NCI-H2107 treated with DMSO at 0.1 percent for 48 hours (cell line): ENCODE measurements around the gene TUBB.
"Not testable (repeated sequence)": the region's sequence is repeated elsewhere in the genome, so short reads cannot be mapped to it uniquely, and the experiment has no call there.

Experiments
- DNase-seq: peaks from one replicate; lab custom pipeline; 2025; ENCODE audit not compliant: unreplicated experiment; lab: John Stamatoyannopoulos, UW

The TUBB gene

DNA sequence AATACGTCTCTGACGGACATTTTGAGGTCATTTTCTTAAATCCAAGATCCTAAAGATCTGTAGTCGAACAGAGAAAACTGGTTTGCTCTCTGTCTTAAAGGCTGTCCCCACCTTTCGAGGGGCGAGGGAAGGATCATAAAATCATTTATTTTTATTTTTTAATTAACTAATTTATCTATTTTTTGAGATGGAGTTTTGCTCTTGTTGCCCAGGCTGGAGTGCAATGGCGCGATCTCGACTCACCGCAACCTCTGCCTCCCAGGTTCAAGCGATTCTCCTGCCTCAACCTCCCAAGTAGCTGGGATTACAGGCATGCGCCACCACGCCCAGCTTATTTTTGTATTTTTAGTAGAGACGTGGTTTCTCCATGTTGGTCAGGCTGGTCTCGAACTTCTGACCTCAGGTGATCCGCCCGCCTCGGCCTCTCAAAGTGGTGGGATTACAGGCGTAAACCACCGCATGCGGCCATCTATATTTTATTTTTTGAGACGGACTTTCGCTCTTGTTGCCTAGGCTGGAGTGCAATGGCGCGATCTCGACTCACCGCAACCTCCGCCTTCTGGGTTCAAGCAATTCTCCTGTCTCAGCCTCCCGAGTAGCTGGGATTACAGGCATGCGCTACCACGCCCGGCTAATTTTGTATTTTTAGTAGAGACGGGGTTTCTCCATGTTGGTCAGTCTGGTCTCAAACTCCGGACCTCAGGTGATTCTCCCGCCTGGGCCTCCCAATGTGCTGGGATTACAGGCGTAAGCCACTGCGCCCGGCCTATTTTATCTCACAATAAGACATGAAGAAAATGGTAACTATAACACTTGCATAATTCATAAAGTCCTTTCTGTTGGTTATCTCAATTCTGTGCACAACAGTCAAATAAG lies 2.1 kb upstream of the TUBB start:
- DNase-seq: not testable (repeated sequence)

DNA sequence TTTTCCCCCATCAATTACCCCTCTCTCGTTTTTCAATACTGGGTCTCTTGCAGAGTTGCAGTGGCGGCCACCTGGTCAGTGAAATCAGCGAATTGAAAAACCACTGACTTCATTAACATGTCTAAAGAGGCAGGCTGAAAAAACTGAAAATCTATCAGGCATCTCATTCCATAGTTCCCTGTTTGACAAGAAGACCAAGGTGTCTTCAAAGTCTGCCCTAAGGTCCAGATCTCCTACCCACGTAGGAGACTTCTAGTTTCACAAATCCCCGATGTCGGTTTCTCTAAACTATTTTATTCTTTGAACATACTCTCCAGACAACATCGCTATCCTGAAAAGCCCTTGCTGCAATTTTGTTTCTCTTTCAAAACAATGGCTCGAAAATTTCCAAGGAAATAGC lies 796 bp upstream of the TUBB start:
- peak; percentile 47 for DNase-seq

DNA sequence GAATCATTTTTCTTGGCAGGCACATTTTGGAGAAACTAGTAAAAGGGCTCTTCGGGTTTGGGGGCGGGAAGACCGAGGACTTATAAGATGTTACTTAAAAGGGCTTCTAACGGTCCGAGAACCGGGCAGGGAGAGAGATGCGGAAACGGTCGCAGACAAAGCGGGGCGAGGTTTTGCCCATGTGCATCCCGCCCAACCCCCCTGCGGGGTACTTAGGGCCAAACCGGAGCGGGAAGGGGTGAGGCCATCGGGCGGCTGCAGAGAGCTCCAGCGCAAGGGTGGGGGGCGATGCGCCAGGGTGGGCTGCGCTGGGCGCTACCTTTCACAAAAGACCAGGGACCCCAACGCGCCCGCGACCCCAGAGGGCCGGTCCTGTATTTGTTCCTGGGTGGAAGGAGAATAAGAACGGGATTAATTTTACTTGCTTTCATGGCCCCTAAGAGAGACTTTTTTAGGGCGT lies 616 bp downstream of the TUBB start:
- no peak for DNase-seq

DNA sequence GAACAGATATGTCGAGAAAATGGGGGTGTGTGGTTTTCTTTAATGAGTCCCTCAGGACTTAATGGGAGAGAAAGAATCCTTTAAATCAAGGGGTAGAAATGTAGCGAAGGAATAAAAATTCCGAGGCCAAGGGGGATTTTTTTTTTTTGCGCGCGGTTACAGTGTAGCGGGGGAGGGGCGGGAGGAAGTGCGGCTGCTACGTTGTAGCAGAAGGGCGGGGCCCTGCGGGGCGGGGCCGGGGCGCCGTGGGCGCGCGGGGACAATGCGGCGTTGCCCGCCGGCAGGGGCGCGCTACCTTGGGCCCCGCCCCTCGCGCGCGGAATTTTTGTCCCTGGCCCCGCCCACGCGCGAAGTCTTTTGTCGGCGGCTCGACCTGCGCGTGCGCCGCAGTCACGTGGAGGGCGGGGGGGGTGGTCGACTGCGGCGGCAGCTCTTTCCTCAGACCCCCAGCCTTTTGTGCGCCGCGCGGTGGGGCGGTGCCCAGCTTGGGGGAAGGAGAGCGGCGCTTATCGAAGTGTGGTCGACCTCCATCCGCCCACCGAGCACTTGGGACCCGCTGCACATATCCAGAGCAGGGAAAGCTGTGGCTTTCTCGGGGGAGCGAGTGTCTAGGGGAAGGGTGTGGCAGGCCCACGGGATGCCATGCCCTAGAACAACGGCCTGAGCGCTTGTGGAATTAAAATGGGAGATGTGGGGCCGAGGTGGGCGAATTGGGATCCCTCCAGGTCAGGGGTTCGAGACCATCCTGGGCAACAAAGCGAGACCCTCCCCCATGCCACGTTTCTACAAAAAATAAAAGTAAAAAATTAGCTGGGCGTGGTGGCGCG lies 1.3 kb downstream of the TUBB start:
- peak; percentile 30 for DNase-seq

DNA sequence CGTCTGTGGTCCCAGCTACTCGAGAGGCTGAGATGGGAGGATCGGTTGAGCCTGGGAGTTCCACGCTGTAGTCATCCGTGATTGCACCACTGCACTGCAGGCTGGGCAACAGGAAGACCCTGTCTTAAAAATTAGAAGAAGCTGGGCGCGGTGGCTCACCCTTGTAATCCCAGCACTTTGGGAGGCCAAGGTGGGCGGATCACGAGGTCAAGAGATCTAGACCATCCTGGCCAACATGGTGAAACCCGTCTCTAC lies 1.8 kb downstream of the TUBB start:
- DNase-seq: not testable (repeated sequence)

DNA sequence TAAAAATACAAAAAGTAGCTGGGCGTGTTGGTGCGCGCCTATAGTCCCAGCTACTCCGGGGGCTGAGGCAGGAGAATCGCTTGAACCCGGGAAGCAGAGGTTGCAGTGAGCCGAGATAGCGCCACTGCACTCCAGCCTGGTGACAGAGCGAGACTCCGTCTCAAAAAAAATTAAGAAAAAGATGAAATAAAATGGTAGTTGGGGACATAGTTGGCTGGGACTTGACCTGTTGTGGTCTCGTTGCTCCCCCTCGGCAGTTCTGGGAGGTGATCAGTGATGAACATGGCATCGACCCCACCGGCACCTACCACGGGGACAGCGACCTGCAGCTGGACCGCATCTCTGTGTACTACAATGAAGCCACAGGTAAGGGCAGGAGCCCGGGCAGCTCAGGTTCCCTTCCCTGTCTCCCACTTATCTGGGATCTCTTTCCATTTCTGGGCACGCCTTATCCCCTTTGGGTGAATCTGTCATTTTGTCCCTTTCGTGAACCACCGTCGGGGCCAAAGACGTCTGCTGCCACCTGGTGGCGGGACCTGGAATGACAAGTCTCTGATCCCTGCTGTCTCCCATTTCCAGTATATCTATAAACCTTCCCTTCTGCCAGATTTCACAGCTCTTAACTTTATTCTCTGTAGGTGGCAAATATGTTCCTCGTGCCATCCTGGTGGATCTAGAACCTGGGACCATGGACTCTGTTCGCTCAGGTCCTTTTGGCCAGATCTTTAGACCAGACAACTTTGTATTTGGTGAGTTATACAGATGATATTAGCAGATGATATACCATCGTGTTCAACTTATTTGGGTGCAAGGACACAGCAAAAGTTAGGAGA lies 2.3 kb downstream of the TUBB start:
- peak; percentile 36 for DNase-seq

DNA sequence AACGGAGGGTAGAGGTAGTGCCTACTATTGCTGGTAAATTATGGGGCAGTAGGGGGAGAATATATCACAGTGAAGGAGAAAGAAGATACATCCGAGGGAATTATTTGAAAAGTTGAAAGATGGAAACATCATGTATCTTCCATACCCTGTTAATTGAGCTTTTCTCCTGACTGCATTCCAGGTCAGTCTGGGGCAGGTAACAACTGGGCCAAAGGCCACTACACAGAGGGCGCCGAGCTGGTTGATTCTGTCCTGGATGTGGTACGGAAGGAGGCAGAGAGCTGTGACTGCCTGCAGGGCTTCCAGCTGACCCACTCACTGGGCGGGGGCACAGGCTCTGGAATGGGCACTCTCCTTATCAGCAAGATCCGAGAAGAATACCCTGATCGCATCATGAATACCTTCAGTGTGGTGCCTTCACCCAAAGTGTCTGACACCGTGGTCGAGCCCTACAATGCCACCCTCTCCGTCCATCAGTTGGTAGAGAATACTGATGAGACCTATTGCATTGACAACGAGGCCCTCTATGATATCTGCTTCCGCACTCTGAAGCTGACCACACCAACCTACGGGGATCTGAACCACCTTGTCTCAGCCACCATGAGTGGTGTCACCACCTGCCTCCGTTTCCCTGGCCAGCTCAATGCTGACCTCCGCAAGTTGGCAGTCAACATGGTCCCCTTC lies 3.1 kb downstream of the TUBB start:
- not testable (repeated sequence) for DNase-seq

DNA sequence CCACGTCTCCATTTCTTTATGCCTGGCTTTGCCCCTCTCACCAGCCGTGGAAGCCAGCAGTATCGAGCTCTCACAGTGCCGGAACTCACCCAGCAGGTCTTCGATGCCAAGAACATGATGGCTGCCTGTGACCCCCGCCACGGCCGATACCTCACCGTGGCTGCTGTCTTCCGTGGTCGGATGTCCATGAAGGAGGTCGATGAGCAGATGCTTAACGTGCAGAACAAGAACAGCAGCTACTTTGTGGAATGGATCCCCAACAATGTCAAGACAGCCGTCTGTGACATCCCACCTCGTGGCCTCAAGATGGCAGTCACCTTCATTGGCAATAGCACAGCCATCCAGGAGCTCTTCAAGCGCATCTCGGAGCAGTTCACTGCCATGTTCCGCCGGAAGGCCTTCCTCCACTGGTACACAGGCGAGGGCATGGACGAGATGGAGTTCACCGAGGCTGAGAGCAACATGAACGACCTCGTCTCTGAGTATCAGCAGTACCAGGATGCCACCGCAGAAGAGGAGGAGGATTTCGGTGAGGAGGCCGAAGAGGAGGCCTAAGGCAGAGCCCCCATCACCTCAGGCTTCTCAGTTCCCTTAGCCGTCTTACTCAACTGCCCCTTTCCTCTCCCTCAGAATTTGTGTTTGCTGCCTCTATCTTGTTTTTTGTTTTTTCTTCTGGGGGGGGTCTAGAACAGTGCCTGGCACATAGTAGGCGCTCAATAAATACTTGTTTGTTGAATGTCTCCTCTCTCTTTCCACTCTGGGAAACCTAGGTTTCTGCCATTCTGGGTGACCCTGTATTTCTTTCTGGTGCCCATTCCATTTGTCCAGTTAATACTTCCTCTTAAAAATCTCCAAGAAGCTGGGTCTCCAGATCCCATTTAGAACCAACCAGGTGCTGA lies 3.9 kb downstream of the TUBB start:
- not testable (repeated sequence) for DNase-seq

DNA sequence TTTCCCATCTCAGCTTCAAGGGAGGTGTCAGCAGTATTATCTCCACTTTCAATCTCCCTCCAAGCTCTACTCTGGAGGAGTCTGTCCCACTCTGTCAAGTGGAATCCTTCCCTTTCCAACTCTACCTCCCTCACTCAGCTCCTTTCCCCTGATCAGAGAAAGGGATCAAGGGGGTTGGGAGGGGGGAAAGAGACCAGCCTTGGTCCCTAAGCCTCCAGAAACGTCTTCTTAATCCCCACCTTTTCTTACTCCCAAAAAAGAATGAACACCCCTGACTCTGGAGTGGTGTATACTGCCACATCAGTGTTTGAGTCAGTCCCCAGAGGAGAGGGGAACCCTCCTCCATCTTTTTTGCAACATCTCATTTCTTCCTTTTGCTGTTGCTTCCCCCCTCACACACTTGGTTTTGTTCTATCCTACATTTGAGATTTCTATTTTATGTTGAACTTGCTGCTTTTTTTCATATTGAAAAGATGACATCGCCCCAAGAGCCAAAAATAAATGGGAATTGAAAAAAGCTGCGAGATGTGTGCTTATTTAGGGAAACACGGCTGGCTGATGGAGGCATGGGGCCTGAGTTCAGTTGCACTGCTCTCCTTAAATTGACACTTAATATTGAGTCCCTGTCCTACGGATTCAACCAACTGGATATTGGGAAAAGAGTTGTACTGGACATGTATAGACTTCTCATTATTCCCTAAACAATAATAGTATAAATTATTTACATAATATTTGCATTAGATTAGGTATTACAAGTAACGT lies 4.9 kb downstream of the TUBB start:
- no peak for DNase-seq

DNA sequence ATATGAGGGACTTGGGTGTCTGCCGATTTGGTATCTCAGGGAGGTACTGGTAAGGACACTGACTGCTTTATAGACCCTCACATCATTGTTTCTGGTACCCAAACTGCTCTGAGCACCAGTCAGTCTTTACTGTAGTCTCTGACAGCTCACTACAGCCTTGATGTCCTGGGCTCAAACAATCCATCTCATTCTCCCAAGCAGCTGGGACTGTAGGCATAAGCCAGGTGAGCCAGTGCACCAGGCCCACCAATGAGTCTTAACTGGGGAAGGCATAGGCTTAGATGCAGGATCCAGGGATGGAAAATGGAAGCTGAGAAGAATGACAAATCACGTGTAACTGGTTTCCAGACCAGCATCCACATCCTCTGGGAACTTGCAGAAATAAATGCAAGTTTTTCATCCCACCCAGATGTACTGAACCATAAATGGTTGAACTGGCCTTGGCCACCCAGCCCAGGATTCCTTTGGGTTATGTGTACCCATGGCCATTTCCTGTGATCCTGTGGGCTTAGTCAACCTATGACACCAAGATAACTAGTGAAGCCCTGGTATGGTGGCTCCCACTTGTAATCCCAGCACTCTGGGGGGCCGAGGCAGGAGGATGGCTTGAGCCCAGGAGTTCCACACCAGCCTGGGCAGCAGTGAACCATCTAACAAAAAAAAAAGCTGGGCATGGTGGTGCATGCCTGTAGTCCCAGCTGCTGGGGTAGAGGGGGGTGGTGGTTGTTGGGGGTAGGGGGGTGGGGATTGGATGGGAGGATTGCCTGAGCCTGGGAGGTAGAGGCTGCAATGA lies 5.8 kb downstream of the TUBB start:
- no peak for DNase-seq

DNA sequence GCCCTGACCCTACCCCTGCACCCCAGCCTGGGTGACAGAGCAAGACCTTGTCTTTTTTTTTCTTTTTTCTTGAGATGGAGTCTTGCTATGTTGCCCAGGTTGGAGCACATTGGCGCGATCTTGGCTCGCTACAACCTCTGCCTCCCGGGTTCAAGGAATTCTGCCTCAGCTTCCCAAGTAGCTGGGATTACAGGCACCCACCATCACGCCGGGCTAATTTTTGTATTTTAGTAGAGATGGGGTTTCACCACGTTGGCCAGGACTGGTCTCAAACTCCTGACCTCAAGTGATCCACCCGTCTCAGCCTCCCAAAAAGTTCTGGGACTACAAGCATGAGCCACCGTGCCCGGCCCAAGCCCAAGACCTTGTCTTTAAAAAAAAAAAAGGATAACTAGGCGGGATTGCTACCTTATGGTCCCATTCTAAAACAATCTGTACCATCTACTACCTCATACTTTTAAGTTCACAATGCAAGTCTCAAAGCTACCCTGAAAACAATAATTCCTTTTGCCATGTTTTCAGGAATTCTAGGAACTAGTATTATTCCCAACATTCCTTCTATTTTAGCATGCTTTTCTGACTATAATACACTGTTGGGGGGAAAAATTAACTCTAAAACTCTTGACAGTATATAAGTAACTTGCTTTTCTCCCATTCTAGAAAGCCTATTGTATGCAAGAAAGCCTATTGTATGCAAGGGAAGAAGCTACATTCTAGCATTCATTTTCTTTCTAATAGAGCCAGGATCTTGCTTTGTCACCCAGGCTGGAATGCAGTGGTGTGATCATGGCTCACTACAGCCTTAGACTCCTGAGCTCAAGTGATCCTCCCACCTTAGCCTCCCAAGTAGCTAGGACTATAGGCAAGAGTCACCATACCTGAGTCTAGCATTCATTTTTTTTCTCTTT lies 6.6 kb downstream of the TUBB start:
- DNase-seq: no peak

DNA sequence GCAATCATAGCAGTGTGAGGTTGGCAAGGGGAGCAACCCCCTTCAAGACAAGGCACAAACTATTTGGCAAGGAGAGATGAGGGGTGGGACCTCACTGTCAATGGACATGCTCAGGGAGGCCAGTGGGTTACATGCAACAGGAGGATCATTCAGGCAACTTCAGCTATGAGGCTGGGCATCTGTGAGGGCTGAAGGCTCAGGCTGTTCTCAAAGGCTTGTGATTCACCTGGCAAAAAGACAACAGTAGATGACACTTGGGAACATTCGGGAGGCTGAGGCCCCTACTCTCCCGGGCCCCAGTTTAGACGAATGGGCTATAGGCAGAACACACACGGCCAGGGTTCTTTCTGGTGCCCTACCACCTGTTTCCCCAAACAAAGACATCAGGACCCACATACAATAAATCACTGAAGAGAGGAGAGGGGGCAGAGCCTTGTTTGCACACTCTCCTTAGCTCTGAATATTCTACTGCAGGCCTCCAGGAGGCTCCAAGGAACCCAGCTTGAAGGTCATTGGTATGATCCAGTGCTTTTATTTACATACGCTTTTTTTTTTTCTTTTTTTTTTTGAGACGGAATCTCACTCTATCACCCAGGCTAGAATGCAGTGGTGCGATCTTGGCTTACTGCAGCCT lies 7.9 kb downstream of the TUBB start:
- DNase-seq: no peak

DNA sequence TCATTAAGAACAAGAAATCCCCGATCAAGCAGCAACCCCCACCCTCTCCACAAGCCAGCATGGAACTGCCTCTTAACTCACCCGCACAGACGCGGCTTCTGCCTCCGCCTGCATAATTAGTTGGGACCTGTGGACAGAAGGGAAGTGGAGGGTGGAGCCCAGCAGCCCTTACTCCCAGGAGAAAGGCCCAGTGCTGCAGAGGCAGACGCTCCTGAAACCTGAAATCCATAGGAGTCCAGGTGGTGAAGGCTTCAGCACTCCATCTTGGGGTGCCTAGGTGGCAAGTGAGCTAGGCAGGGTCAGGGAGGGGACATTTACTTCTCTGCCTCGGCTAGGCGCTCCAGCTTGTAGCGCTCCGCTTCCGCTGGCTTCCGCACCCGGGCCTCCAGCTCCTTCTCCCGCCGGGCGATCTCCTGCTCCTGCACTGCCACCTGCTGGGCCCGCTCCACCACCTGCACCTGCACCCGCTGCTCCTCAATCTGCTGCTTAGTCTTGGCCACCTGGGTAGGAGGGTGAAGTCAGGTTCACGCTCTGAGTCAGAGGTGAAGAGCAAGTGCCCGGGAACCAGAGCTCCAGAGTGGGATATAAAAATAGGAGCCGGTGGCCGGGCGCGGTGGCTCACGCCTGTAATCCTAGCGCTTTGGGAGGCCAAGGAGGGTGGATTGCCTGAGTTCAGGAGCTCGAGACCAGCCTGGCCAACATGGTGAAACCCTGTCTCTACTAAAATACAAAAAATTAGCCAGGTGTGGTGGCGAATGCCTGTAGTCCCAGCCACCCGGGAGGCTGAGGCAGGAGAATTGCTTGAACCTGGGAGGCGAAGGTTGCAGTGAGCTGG lies 10.7 kb downstream of the TUBB start:
- peak; percentile 77 for DNase-seq

DNA sequence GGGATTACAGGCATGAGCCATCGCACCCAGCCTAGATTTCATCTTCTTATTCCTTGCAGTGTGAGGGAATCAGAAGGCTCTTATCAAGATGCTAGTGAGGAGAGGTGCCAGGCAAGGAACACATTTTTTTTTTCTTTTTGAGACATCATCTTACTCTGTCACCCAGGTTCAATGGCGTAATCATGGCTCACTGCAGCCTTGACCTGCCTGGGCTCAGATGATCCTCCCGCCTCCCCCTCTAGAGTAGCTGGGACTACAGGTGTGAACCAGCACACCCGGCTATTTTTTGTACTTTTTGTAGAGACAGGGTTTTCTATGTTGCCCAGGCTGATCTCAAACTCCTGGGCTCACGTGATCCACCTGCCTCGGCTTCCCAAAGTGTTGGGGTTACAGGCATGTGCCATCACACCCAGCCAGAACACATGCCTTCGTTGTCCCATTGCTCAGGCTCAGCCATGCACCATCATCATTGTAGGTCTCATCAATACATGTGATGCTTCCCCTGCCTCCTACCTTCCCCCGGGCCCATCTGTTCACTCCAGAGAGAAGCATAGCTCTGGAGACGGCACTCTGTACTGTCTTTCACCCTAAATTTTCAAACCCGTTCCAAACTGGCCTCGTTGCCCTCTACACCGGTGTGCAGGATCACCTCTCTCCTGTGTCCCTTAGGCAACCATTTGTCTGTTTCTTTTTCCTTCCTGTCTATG lies 12.2 kb downstream of the TUBB start:
- no peak for DNase-seq

DNA sequence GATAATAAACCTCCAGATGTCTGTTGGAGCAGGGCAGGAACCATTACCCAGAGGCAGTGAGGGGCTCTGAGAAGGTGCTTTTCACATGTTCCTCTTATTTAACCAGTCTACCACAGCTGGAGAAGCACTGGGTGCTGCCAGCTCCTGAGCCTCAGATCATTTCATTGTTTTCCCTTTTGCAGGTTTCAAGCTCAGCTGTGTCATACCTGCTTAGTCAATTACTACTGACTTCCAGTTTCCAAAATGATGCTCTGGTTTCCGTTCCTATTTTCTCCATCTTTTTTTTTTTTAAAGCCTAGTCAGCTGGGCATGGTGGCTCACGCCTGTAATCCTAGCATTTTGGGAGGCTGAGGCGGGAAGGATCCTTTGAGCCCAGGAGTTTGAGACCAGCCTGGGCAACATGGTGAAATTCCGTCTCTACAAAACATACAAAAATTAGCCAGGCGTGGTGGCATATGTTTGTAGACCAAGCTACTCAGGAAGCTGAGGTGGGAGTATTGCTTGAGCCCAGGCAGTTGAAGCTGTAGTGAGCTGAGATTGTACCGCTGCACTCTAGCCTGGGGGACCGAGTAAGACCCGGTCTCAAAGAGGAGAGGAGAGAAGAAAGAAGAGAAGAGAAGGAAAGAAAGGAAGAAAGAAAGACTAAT lies 15.6 kb downstream of the TUBB start:
- no peak for DNase-seq
